ENCODE measurements around the gene TNFRSF6B.

DNA sequence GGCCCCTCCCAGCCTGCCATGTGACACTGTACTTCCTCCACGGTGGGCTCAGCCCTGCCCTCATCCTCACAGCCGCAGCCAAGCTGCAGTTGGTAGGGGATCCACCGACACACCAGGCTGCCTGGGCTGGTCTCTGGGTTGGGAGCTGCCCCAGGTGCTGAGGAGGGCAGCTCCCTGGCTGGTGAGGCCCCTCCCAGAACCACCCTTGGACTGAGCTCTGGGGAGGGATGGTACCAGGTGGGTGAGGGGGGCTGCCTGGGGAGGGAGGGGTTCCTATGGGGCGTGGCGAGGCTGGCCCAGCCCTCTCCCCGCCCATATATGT, 185 bp upstream of the TNFRSF6B start:
- TF ChIP-seq GATA2 (CRISPR knock-in tag; IDR thresholded peaks at IDR 0.05) (no peak), MAX (IDR thresholded peaks at IDR 0.05; ENCODE audit: low read depth) (no peak), RCOR1 (IDR thresholded peaks at IDR 0.05; ENCODE audit: low read length) (no peak), EP300 (IDR thresholded peaks at IDR 0.05; ENCODE audit: borderline replicate concordance in 1 of 2, low read depth in 1 of 2, low read length in 1 of 2) (no peak), POLR2AphosphoS5 (IDR thresholded peaks at IDR 0.05; ENCODE audit: low read depth, low read length) (no peak)
- TF ChIP-seq, protein P1, sequence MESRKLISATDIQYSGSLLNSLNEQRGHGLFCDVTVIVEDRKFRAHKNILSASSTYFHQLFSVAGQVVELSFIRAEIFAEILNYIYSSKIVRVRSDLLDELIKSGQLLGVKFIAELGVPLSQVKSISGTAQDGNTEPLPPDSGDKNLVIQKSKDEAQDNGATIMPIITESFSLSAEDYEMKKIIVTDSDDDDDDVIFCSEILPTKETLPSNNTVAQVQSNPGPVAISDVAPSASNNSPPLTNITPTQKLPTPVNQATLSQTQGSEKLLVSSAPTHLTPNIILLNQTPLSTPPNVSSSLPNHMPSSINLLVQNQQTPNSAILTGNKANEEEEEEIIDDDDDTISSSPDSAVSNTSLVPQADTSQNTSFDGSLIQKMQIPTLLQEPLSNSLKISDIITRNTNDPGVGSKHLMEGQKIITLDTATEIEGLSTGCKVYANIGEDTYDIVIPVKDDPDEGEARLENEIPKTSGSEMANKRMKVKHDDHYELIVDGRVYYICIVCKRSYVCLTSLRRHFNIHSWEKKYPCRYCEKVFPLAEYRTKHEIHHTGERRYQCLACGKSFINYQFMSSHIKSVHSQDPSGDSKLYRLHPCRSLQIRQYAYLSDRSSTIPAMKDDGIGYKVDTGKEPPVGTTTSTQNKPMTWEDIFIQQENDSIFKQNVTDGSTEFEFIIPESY (IDR thresholded peaks at IDR 0.05; ENCODE audit: borderline replicate concordance, low read depth) = no peak

Data from SK-N-SH (cell line).